GM10248 (cell line): Measurements from ENCODE around the gene TECPR2.

Experiments
- CTCF ChIA-PET: fragments of 300-600 bp; sonication (Branson Sonifier 250); formaldehyde crosslinking; extraction: SDS; loops from one replicate; lab custom pipeline; 2021; ENCODE audit warnings: antibody characterized with exemption; lab: Yijun Ruan, JAX
- POLR2A ChIA-PET: fragments of 350-650 bp; sonication (Branson Sonifier 250); formaldehyde crosslinking; extraction: SDS; loops from one replicate; lab custom pipeline; 2020; ENCODE audit warnings: antibody characterized with exemption; lab: Yijun Ruan, JAX
- DNase-seq: peaks from one replicate; pipeline ENCODE4 v3.0.0; 2012; ENCODE audit errors: extremely low spot score
- TF ChIP-seq, protein P1 (sequence below): IDR thresholded peaks from 2 replicates; pipeline ENCODE4 v1.5.1; 2012; ENCODE audit warnings: mild to moderate bottlenecking, low read depth; ENCODE audit errors: extremely low read depth, missing control alignments, control extremely low read depth

TECPR2 gene

GRCh38 chr14:102530828-102531478 is 168.2 kb downstream of the TECPR2 start:
- POLR2A ChIA-PET: no interaction called here
- CTCF ChIA-PET: no interaction called here

GRCh38 chr14:102532204-102532658 is 169.5 kb downstream of the TECPR2 start:
- POLR2A ChIA-PET: no interaction called here
- CTCF ChIA-PET: interaction anchor here (2.7 kb wide), 1 partner anchor 8 kb away, joined by 12 read pairs; no protein-coding TSS in a partner anchor

More at GRCh38 chr14:102530828-102531478, 168.2 kb downstream of the TECPR2 start:
- DNase-seq: no peak
- TF ChIP-seq, protein P1, sequence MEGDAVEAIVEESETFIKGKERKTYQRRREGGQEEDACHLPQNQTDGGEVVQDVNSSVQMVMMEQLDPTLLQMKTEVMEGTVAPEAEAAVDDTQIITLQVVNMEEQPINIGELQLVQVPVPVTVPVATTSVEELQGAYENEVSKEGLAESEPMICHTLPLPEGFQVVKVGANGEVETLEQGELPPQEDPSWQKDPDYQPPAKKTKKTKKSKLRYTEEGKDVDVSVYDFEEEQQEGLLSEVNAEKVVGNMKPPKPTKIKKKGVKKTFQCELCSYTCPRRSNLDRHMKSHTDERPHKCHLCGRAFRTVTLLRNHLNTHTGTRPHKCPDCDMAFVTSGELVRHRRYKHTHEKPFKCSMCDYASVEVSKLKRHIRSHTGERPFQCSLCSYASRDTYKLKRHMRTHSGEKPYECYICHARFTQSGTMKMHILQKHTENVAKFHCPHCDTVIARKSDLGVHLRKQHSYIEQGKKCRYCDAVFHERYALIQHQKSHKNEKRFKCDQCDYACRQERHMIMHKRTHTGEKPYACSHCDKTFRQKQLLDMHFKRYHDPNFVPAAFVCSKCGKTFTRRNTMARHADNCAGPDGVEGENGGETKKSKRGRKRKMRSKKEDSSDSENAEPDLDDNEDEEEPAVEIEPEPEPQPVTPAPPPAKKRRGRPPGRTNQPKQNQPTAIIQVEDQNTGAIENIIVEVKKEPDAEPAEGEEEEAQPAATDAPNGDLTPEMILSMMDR: no peak

GRCh38 chr14:102537981-102538601 is 175.3 kb downstream of the TECPR2 start:
- DNase-seq: no peak
- TF ChIP-seq, protein P1: no peak
- POLR2A ChIA-PET: no interaction called here
- CTCF ChIA-PET: interaction anchor here (4.2 kb wide), 1 partner anchor 14 kb away, joined by 23 read pairs; no protein-coding TSS in a partner anchor

More at GRCh38 chr14:102532204-102532658, 169.5 kb downstream of the TECPR2 start:
- TF ChIP-seq, protein P1: no peak
- no peak for DNase-seq

GRCh38 chr14:102538602-102539543 is 176.1 kb downstream of the TECPR2 start:
- POLR2A ChIA-PET: no interaction called here
- DNase-seq: no peak
- TF ChIP-seq, protein P1: no peak
- CTCF ChIA-PET: interaction anchor here (4.2 kb wide), 1 partner anchor 14 kb away, joined by 23 read pairs; no protein-coding TSS in a partner anchor

GRCh38 chr14:102539544-102540314 is 177.0 kb downstream of the TECPR2 start:
- no peak for DNase-seq
- CTCF ChIA-PET: interaction anchor here (2.0 to 4.2 kb wide), 3 partner anchors 10 to 15 kb away, joined by 7 to 23 read pairs (median 8); no protein-coding TSS in a partner anchor
- TF ChIP-seq, protein P1: no peak
- POLR2A ChIA-PET: no interaction called here
